Activated CD4-positive, alpha-beta memory T cell treated with anti-CD3 and anti-CD28 coated beads, Interleukin-2, amount 10 ng/mL, durations not matched to agents 7 days and 5 days (primary cell): ENCODE measurements around the gene ISCA2. TPM values are rescaled to one million over a fixed set of nuclear protein-coding genes. Genes with fewer than 3 reads are reported as not detected.
"Not testable (repeated sequence)": the region's sequence is repeated elsewhere in the genome, so short reads cannot be mapped to it uniquely, and the experiment has no call there.

ENCODE experiments used
- CTCF ChIA-PET: fragments of 350-600 bp; sonication (Branson Sonifier 250); formaldehyde crosslinking; loops from one replicate; lab custom pipeline; 2021; ENCODE audit warnings: antibody characterized with exemption, inconsistent platforms; lab: Charles Lee
- POLR2A ChIA-PET: fragments of 350-600 bp; sonication (Branson Sonifier 250); formaldehyde crosslinking; loops from one replicate; lab custom pipeline; 2021; ENCODE audit warnings: antibody characterized with exemption; lab: Charles Lee
- DNase-seq: peaks from one replicate; pipeline ENCODE4 v3.0.0-alpha.2; 2020
- H3K27ac Mint-ChIP-seq: one replicate; pipeline ENCODE4 v1.8.0; 2021; ENCODE audit warnings: mild to moderate bottlenecking, mixed read lengths
- H3K27me3 Mint-ChIP-seq: one replicate; pipeline ENCODE4 v1.8.0; 2021; ENCODE audit warnings: mixed read lengths
- H3K36me3 Mint-ChIP-seq: one replicate; pipeline ENCODE4 v1.8.0; 2021; ENCODE audit warnings: low read depth, mixed read lengths
- H3K4me1 Mint-ChIP-seq: one replicate; pipeline ENCODE4 v1.8.0; 2021; ENCODE audit warnings: mixed read lengths
- H3K4me3 Mint-ChIP-seq: one replicate; pipeline ENCODE4 v1.8.0; 2021; ENCODE audit warnings: mild to moderate bottlenecking, mixed read lengths
- H3K9me3 Mint-ChIP-seq: one replicate; pipeline ENCODE4 v1.8.0; 2021; ENCODE audit warnings: mixed read lengths
- total RNA-seq, 2 experiments: library from RNA; stranded (reverse); gene quantifications; one replicate each; pipeline ENCODE4 v1.2.3, GENCODE V29; 2021

The ISCA2 gene
- total RNA-seq, result 10 to 100 TPM; 25.8 to 32.1 TPM

DNA sequence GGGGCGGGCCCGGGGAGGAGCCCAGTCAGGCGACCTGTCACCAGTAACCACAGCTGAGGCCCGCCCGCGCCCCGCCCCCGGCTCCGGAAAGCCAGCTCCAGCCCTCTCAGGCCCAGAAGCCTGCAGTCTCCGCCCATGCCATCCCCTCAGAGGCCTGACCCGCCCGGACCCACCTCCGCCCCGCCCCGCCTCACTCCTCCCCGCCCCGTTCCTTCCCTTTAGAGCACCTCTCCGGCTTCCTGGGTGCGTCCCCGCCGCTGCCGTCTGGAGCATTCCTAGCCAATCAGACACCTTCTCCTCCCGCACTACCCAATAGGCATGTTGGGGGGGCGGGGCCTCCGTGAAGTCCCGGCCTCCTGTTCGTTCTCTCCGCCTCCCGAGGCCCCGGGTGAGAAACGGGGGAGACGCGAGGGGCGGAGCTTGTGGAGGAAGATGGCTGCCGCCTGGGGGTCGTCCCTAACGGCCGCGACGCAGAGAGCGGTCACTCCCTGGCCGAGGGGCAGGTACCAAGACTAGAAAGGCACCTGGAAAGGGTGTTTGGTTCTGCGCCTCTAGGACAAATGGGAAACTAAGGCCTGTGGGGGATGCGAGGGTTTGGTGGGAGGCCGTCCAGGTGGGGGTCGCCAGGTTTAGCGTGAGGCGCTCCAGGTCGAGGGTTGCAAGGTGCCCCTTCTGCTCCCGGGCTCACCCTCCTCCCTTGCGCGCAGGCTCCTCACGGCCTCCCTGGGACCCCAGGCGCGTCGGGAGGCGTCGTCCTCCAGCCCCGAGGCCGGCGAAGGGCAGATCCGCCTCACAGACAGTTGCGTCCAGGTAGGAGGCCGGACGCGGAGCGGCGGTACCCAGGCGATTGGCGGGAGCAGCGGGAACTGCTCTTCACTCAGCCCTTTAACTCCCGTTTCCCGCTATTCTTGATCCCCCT lies at the start of gene ISCA2:
Gene ISCA2, plus strand, starts transcription at position 423 of the 919 bp plus-strand sequence. Its CDS starts 10 bp downstream, at position 433.
- H3K36me3 Mint-ChIP-seq, result peaks cover 4% of the 10 kb centered on the region
- ChIA-PET CTCF (interaction anchor here (0.5 to 1.5 kb wide), 6 partner anchors 9 to 923 kb away, joined by 3 to 6 read pairs (median 4); no protein-coding TSS in a partner anchor), POLR2A (interaction anchor here (0.6 to 1.4 kb wide), 9 partner anchors 9 to 663 kb away, joined by 3 to 6 read pairs (median 3); no protein-coding TSS in a partner anchor)
- peaks cover 28% of the 10 kb centered on the region for H3K4me1 Mint-ChIP-seq
- H3K4me3 Mint-ChIP-seq, result no peak within 1 kb of the TSS
- no peaks in the 10 kb centered on the region for H3K27me3 Mint-ChIP-seq
- DNase-seq, result peak; percentile 100
- H3K27ac Mint-ChIP-seq, result peak within 1 kb of the TSS; percentile 77
- no peaks in the 10 kb centered on the region for H3K9me3 Mint-ChIP-seq

- DNase-seq, result no peak
- Mint-ChIP-seq H3K27me3 (peaks cover 35% of the 10 kb centered on the region), H3K9me3 (no peaks in the 10 kb centered on the region), H3K4me1 (no peaks in the 10 kb centered on the region), H3K36me3 (no peaks in the 10 kb centered on the region), H3K27ac (no peak overlapping the region), H3K4me3 (no peak overlapping the region)
- POLR2A ChIA-PET, result no interaction called here
- CTCF ChIA-PET, result no interaction called here
Measured at GRCh38 chr14:74444866-74445265, 48.7 kb upstream of the ISCA2 start.

DNA sequence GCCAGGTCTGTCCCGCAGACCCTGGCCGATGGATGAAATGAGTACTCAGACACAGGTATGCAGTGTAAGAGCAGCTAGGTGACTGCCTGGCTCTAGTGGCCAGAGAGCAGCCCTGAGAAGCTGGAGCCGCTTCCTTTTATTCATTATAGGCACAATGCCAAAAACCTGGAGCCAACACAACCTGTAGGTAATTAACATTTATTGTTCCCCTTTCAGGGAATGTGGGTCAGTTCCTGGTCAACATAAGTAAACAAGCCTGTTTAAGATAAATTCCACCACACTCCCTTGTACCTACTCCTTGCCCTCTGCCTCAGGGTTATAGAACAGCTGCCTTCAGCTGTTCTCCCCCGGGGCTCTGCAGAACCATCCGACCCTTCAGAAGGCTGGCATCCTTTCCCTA lies 39.2 kb upstream of the ISCA2 start:
- H3K27ac Mint-ChIP-seq, POLR2A ChIA-PET, DNase-seq, H3K9me3 Mint-ChIP-seq, H3K4me1 Mint-ChIP-seq, H3K36me3 Mint-ChIP-seq, H3K4me3 Mint-ChIP-seq, CTCF ChIA-PET: not testable (repeated sequence)
- H3K27me3 Mint-ChIP-seq, result peaks cover 29% of the 10 kb centered on the region

- H3K4me3 Mint-ChIP-seq, result no peak overlapping the region
- no peak for DNase-seq
- peaks cover 19% of the 10 kb centered on the region for H3K27me3 Mint-ChIP-seq
- H3K4me1 Mint-ChIP-seq, result no peaks in the 10 kb centered on the region
- POLR2A ChIA-PET, result no interaction called here
- CTCF ChIA-PET, result no interaction called here
- no peaks in the 10 kb centered on the region for H3K36me3 Mint-ChIP-seq
- no peak overlapping the region for H3K27ac Mint-ChIP-seq
- no peaks in the 10 kb centered on the region for H3K9me3 Mint-ChIP-seq
Measured at GRCh38 chr14:74456684-74457564, 36.6 kb upstream of the ISCA2 start.

- Mint-ChIP-seq H3K4me1 (no peaks in the 10 kb centered on the region), H3K36me3 (no peaks in the 10 kb centered on the region), H3K9me3 (no peaks in the 10 kb centered on the region), H3K4me3 (no peak overlapping the region), H3K27ac (no peak overlapping the region), H3K27me3 (peaks cover 16% of the 10 kb centered on the region)
- no peak for DNase-seq
- ChIA-PET CTCF (interaction anchor here (1.2 to 1.4 kb wide), 2 partner anchors 33 to 34 kb away, joined by 3 to 5 read pairs; no protein-coding TSS in a partner anchor), POLR2A (no interaction called here)
Measured at GRCh38 chr14:74457565-74457895, 36.0 kb upstream of the ISCA2 start.

- no peak overlapping the region for H3K27ac Mint-ChIP-seq
- ChIA-PET CTCF (interaction anchor here (1.0 to 1.4 kb wide), 2 partner anchors 23 to 41 kb away, joined by 3 to 4 read pairs; no protein-coding TSS in a partner anchor), POLR2A (no interaction called here)
- H3K4me3 Mint-ChIP-seq, result no peak overlapping the region
- no peaks in the 10 kb centered on the region for H3K9me3 Mint-ChIP-seq
- no peaks in the 10 kb centered on the region for H3K36me3 Mint-ChIP-seq
- no peaks in the 10 kb centered on the region for H3K4me1 Mint-ChIP-seq
- peak; percentile 22 for DNase-seq
- H3K27me3 Mint-ChIP-seq, result peaks cover 9% of the 10 kb centered on the region
Measured at GRCh38 chr14:74459289-74459946, 34.1 kb upstream of the ISCA2 start.

GRCh38 chr14:74459976-74460375 lies 33.6 kb upstream of the ISCA2 start:
- no peak for DNase-seq
- Mint-ChIP-seq H3K4me1 (no peaks in the 10 kb centered on the region), H3K4me3 (no peak overlapping the region), H3K27me3 (peaks cover 9% of the 10 kb centered on the region), H3K27ac (no peak overlapping the region), H3K9me3 (no peaks in the 10 kb centered on the region), H3K36me3 (no peaks in the 10 kb centered on the region)
- ChIA-PET POLR2A (no interaction called here), CTCF (interaction anchor here (1.4 kb wide), 1 partner anchor 41 kb away, joined by 4 read pairs; no protein-coding TSS in a partner anchor)

DNA sequence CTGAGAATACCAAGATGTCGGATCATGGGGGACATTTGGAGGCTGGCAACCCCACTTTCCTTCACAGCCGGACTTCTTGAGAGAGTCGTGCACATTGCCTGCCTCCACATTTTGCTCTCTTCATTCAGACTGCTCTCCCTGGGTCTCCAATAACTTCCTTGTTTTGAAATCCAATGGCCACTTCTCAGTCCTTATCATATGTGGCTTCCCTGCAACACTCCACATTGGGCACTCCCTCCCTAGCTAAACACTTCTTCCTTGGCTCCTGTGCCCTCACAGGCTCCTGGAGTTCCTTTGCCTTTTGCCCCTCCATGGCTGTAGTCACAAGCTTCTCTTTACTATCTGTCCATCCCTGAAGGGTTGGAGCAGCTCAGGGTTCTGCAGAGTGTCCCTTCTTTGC lies 30.6 kb upstream of the ISCA2 start:
- H3K36me3 Mint-ChIP-seq, result no peaks in the 10 kb centered on the region
- ChIA-PET CTCF (no interaction called here), POLR2A (no interaction called here)
- no peak for DNase-seq
- no peaks in the 10 kb centered on the region for H3K9me3 Mint-ChIP-seq
- H3K4me3 Mint-ChIP-seq, result no peak overlapping the region
- H3K27me3 Mint-ChIP-seq, result peaks cover 4% of the 10 kb centered on the region
- H3K4me1 Mint-ChIP-seq, result no peaks in the 10 kb centered on the region
- no peak overlapping the region for H3K27ac Mint-ChIP-seq

GRCh38 chr14:74463697-74464096 lies 29.9 kb upstream of the ISCA2 start:
- Mint-ChIP-seq H3K4me3 (no peak overlapping the region), H3K9me3 (no peaks in the 10 kb centered on the region), H3K27me3 (peaks cover 4% of the 10 kb centered on the region), H3K36me3 (no peaks in the 10 kb centered on the region), H3K27ac (no peak overlapping the region), H3K4me1 (no peaks in the 10 kb centered on the region)
- CTCF ChIA-PET, result no interaction called here
- POLR2A ChIA-PET, result no interaction called here
- no peak for DNase-seq

GRCh38 chr14:74464785-74465184 lies 28.8 kb upstream of the ISCA2 start:
- H3K27ac Mint-ChIP-seq, result no peak overlapping the region
- POLR2A ChIA-PET, result no interaction called here
- no peak overlapping the region for H3K4me3 Mint-ChIP-seq
- peaks cover 4% of the 10 kb centered on the region for H3K27me3 Mint-ChIP-seq
- no peaks in the 10 kb centered on the region for H3K36me3 Mint-ChIP-seq
- H3K4me1 Mint-ChIP-seq, result no peaks in the 10 kb centered on the region
- CTCF ChIA-PET, result no interaction called here
- no peak for DNase-seq
- no peaks in the 10 kb centered on the region for H3K9me3 Mint-ChIP-seq

- H3K4me1 Mint-ChIP-seq, result no peaks in the 10 kb centered on the region
- H3K9me3 Mint-ChIP-seq, result no peaks in the 10 kb centered on the region
- peaks cover 4% of the 10 kb centered on the region for H3K27me3 Mint-ChIP-seq
- H3K27ac Mint-ChIP-seq, result no peak overlapping the region
- DNase-seq, result no peak
- no peak overlapping the region for H3K4me3 Mint-ChIP-seq
- ChIA-PET CTCF (no interaction called here), POLR2A (no interaction called here)
- H3K36me3 Mint-ChIP-seq, result no peaks in the 10 kb centered on the region
Measured at GRCh38 chr14:74465335-74465734, 28.2 kb upstream of the ISCA2 start.

GRCh38 chr14:74468513-74468912 lies 25.1 kb upstream of the ISCA2 start:
- H3K36me3 Mint-ChIP-seq, result no peaks in the 10 kb centered on the region
- H3K4me1 Mint-ChIP-seq, result no peaks in the 10 kb centered on the region
- H3K27ac Mint-ChIP-seq, result no peak overlapping the region

More at GRCh38 chr14:74468513-74468912, 25.1 kb upstream of the ISCA2 start:
- Mint-ChIP-seq H3K4me3 (no peak overlapping the region), H3K9me3 (no peaks in the 10 kb centered on the region), H3K27me3 (no peaks in the 10 kb centered on the region)
- POLR2A ChIA-PET, result no interaction called here
- no peak for DNase-seq
- CTCF ChIA-PET, result no interaction called here
